ENCODE measurements around the gene GFY. TPM values are rescaled to one million over a fixed set of nuclear protein-coding genes. Genes with fewer than 3 reads are reported as not detected.

Gene GFY
- total and polyA plus RNA-seq, 2 experiments from 2014 or later = not detected

DNA sequence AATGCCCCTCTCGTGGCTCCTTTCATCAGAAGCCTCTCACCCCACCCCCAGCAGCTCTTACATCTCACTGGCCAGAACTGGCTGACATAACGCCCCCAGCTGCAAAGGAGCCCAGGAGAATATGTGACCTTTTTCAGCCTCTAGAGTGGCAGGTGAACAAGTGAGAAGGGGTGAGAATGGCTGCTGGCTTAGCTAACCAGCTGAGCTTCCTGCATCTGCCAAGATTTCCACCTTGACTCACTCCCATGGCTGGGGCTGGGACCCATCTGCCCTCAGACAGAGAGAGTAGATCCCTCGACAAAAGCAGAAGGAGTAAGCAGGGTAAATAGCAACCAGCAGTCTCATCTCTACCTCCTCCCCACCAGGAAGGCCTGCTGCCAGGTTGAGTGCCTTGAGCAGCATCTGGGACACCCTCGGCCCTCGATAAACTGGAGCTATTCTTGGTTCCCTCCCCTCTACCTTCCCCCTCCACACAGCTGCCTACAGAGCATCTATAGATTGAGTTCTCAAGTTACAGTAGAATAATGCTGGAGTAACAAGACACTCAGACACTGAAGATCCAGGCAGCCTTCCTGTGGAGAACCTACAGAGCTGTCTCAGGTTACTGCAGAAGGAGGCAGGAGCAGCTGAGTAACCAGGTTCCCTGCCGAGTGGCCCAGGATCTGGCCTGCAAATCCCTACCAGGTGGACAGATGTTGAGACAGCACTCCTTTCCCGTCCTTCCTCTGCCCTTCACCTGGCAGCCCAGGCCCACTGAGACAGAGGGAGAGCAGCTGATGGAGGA is 21.6 kb upstream of the GFY start:
- Histone ChIP-seq H3K36me3 (ENCODE audit: low read depth) (no peaks in the 10 kb centered on the region), H3K79me2 (ENCODE audit: insufficient read depth) (no peaks in the 10 kb centered on the region), H3K4me1 (ENCODE audit: insufficient read depth) (no peaks in the 10 kb centered on the region), H3K9me3 (ENCODE audit: low read depth) (no peaks in the 10 kb centered on the region), H3K27ac (no peak overlapping the region), H4K20me1 (ENCODE audit: insufficient read depth) (no peaks in the 10 kb centered on the region), H2AFZ (no peak overlapping the region), H3K9me2 (ENCODE audit: insufficient read depth) (no peaks in the 10 kb centered on the region), H3F3A (ENCODE audit: insufficient read depth) (no peaks in the 10 kb centered on the region), H3K9ac (no peak overlapping the region), H3K27me3 (replicated peaks; ENCODE audit: insufficient read depth) (no peaks in the 10 kb centered on the region; the same call in 1 of the 2 replicates), H3K4me3 (no peak overlapping the region), H3K4me2 (ENCODE audit: unreplicated experiment) (no peak overlapping the region)
- WGBS, 2 experiments (ENCODE audit: low coverage in 1 of 2, low lambda C conversion rate in 2 of 2, missing lambda C conversion rate in 2 of 2) = 47 to 57% methylated on average over 7 of the region's 7 CpGs
- in situ Hi-C loops (cut with MboI) = no loop called here
- DNase-seq = no peak
- TF ChIP-seq EZH2 (IDR thresholded peaks at IDR 0.05; ENCODE audit: insufficient read depth, poor library complexity, severe bottlenecking) = no peak
- TF ChIP-seq EZH2phosphoT487 (IDR thresholded peaks at IDR 0.05; ENCODE audit: insufficient read depth, low read depth) = no peak

DNA sequence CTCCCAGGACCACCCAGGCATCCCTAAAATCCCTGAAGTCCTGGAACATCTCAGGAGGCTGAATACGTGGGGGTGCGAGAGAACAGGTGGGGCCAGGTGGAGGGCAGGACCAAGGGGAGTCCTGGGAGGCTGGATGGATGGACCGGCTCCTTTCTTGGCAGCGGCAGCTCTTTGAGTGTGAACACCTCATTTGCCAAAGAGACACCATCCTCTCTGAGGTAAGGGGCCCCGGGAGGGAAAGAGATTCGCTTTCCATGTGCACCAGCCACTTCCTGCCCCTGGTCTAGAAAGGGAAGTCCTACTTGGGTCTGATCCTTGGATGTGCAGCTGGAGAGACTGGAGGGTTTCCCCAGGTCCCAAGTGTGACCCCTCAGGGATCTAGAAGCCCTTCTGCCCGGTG is 18.1 kb upstream of the GFY start:
- in situ Hi-C loops (cut with MboI) = no loop called here
- 56 to 58% methylated on average over 7 of the region's 7 CpGs for WGBS, 2 experiments (ENCODE audit: low coverage in 1 of 2, low lambda C conversion rate in 2 of 2, missing lambda C conversion rate in 2 of 2)
- H3K4me3 ChIP-seq = no peak overlapping the region

GRCh38 chr19:49407482-49408015 is 17.6 kb upstream of the GFY start:
- H3K36me3 ChIP-seq (ENCODE audit: low read depth) = no peaks in the 10 kb centered on the region
- no peaks in the 10 kb centered on the region; the same call in 1 of the 2 replicates for H3K27me3 ChIP-seq (replicated peaks; ENCODE audit: insufficient read depth)
- H3K4me1 ChIP-seq (ENCODE audit: insufficient read depth) = no peaks in the 10 kb centered on the region
- no peak overlapping the region for H3K4me2 ChIP-seq (ENCODE audit: unreplicated experiment)
- no peaks in the 10 kb centered on the region for H4K20me1 ChIP-seq (ENCODE audit: insufficient read depth)
- no peaks in the 10 kb centered on the region for H3K9me3 ChIP-seq (ENCODE audit: low read depth)
- 84 to 87% methylated on average over 15 to 16 of the region's 16 CpGs for WGBS, 2 experiments (ENCODE audit: low coverage in 1 of 2, low lambda C conversion rate in 2 of 2, missing lambda C conversion rate in 2 of 2)
- in situ Hi-C loops (cut with MboI) = no loop called here
- no peak overlapping the region for H2AFZ ChIP-seq
- no peak overlapping the region for H3K4me3 ChIP-seq
- no peak overlapping the region for H3K9ac ChIP-seq
- no peaks in the 10 kb centered on the region for H3K79me2 ChIP-seq (ENCODE audit: insufficient read depth)
- H3F3A ChIP-seq (ENCODE audit: insufficient read depth) = no peaks in the 10 kb centered on the region
- H3K27ac ChIP-seq = no peak overlapping the region
- no peak for DNase-seq
- H3K9me2 ChIP-seq (ENCODE audit: insufficient read depth) = no peaks in the 10 kb centered on the region
- no peak for TF ChIP-seq EZH2 (IDR thresholded peaks at IDR 0.05; ENCODE audit: insufficient read depth, poor library complexity, severe bottlenecking)
- TF ChIP-seq EZH2phosphoT487 (IDR thresholded peaks at IDR 0.05; ENCODE audit: insufficient read depth, low read depth) = no peak

More for the DNA sequence above, 18.1 kb upstream of the GFY start:
- Histone ChIP-seq H3K27ac (no peak overlapping the region), H4K20me1 (ENCODE audit: insufficient read depth) (no peaks in the 10 kb centered on the region), H3F3A (ENCODE audit: insufficient read depth) (no peaks in the 10 kb centered on the region), H2AFZ (no peak overlapping the region), H3K36me3 (ENCODE audit: low read depth) (no peaks in the 10 kb centered on the region), H3K4me2 (ENCODE audit: unreplicated experiment) (no peak overlapping the region), H3K9me3 (ENCODE audit: low read depth) (no peaks in the 10 kb centered on the region), H3K9me2 (ENCODE audit: insufficient read depth) (no peaks in the 10 kb centered on the region), H3K27me3 (replicated peaks; ENCODE audit: insufficient read depth) (no peaks in the 10 kb centered on the region; the same call in 1 of the 2 replicates), H3K79me2 (ENCODE audit: insufficient read depth) (no peaks in the 10 kb centered on the region), H3K4me1 (ENCODE audit: insufficient read depth) (no peaks in the 10 kb centered on the region), H3K9ac (no peak overlapping the region)
- DNase-seq = no peak
- TF ChIP-seq EZH2 (IDR thresholded peaks at IDR 0.05; ENCODE audit: insufficient read depth, poor library complexity, severe bottlenecking) (no peak), EZH2phosphoT487 (IDR thresholded peaks at IDR 0.05; ENCODE audit: insufficient read depth, low read depth) (no peak)

DNA sequence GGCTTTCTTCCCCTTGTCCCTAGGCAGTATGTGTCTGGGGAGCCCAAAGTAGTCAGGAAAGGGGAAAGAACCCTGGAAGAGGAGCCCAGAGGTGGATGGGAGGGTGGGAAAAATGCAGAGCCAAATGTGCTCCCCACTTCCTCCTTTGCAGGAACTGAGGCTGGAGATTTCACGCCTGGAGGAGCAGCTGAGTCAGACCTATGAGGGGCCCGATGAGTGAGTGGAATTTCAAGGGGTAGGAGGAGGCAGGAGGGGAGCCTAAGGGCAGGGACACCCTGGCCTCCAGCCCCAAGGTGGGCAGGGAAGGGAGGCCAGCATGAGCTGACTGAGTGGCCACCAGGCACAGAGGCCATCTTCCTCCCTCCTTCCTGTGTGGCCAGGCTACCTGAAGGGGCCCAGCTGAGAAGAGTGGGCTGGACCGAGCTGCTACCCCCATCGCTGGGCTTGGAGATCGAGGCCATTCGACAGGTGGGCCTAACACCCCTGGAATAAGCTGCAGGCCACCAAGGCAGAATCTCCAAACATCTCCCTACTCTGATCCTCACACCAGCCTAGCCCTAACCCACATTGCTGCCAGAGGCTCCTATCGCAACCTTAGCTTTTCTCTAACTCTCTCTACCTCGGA is 16.3 kb upstream of the GFY start:
- Histone ChIP-seq H4K20me1 (ENCODE audit: insufficient read depth) (no peaks in the 10 kb centered on the region), H3K27ac (no peak overlapping the region), H3K4me3 (no peak overlapping the region), H3K4me1 (ENCODE audit: insufficient read depth) (no peaks in the 10 kb centered on the region), H3K9me3 (ENCODE audit: low read depth) (no peaks in the 10 kb centered on the region), H3K9ac (no peak overlapping the region), H3F3A (ENCODE audit: insufficient read depth) (no peaks in the 10 kb centered on the region), H3K79me2 (ENCODE audit: insufficient read depth) (no peaks in the 10 kb centered on the region), H3K36me3 (ENCODE audit: low read depth) (no peaks in the 10 kb centered on the region), H3K9me2 (ENCODE audit: insufficient read depth) (no peaks in the 10 kb centered on the region), H3K4me2 (ENCODE audit: unreplicated experiment) (no peak overlapping the region), H2AFZ (no peak overlapping the region), H3K27me3 (replicated peaks; ENCODE audit: insufficient read depth) (no peaks in the 10 kb centered on the region; the same call in 1 of the 2 replicates)
- 70 to 73% methylated on average over 8 of the region's 8 CpGs for WGBS, 2 experiments (ENCODE audit: low coverage in 1 of 2, low lambda C conversion rate in 2 of 2, missing lambda C conversion rate in 2 of 2)
- TF ChIP-seq EZH2 (IDR thresholded peaks at IDR 0.05; ENCODE audit: insufficient read depth, poor library complexity, severe bottlenecking) (no peak), EZH2phosphoT487 (IDR thresholded peaks at IDR 0.05; ENCODE audit: insufficient read depth, low read depth) (no peak)
- in situ Hi-C loops (cut with MboI) = no loop called here
- DNase-seq = no peak
